ENCODE results near the gene RNF220.
"Not testable (repeated sequence)": the region's sequence is repeated elsewhere in the genome, so short reads cannot be mapped to it uniquely, and the experiment has no call there.

The RNF220 gene

DNA sequence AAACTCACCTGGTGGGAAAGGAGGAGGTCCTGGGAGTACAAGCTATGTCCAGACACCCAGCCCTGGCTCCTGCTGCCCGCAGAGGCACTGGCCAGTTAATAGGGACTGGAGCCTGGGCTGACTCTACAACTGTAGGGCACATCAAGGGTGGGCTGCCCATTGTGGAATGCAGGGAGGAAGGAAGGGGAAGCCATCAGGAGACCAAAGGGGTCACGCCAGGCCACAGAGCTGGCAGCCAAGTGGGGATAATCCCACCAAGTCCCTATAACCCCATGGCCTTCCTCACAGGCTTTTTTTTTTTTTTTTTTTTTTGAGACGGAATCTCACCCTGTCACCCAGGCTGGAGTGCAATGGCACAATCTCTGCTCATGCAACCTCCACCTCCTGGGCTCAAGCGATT is 254.5 kb downstream of the RNF220 start:
- H3K27ac ChIP-seq: no peak overlapping the region; the same call in 1 of the 2 replicates
- TF ChIP-seq, protein P1, sequence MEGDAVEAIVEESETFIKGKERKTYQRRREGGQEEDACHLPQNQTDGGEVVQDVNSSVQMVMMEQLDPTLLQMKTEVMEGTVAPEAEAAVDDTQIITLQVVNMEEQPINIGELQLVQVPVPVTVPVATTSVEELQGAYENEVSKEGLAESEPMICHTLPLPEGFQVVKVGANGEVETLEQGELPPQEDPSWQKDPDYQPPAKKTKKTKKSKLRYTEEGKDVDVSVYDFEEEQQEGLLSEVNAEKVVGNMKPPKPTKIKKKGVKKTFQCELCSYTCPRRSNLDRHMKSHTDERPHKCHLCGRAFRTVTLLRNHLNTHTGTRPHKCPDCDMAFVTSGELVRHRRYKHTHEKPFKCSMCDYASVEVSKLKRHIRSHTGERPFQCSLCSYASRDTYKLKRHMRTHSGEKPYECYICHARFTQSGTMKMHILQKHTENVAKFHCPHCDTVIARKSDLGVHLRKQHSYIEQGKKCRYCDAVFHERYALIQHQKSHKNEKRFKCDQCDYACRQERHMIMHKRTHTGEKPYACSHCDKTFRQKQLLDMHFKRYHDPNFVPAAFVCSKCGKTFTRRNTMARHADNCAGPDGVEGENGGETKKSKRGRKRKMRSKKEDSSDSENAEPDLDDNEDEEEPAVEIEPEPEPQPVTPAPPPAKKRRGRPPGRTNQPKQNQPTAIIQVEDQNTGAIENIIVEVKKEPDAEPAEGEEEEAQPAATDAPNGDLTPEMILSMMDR (conservative IDR thresholded peaks at IDR 0.05): no peak
- TF ChIP-seq ZFX (IDR thresholded peaks at IDR 0.05): no peak

DNA sequence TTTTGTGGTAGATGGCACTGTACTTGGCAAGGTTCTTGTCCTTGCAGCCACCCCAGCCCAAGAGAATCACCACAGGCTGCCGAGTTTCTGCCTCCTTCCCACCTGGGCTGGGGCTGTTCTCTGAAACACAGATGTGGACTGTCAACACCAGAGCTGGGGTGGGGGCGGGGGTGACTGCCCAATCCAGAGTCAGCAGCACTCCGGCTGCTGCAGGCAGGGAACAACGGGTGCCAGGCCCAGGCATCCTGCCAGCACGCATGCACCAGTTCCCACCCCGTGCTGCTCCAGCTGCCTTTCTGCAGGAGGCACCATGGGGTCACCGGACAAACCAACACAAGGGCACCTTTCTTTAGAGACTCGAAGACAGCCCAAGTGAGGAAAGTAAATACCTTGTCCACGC is 255.1 kb downstream of the RNF220 start:
- no peak for TF ChIP-seq ZFX (IDR thresholded peaks at IDR 0.05)
- TF ChIP-seq, protein P1 (conservative IDR thresholded peaks at IDR 0.05): no peak
- H3K27ac ChIP-seq: peak overlapping the region; percentile 11; the same call in 1 of the 2 replicates

DNA sequence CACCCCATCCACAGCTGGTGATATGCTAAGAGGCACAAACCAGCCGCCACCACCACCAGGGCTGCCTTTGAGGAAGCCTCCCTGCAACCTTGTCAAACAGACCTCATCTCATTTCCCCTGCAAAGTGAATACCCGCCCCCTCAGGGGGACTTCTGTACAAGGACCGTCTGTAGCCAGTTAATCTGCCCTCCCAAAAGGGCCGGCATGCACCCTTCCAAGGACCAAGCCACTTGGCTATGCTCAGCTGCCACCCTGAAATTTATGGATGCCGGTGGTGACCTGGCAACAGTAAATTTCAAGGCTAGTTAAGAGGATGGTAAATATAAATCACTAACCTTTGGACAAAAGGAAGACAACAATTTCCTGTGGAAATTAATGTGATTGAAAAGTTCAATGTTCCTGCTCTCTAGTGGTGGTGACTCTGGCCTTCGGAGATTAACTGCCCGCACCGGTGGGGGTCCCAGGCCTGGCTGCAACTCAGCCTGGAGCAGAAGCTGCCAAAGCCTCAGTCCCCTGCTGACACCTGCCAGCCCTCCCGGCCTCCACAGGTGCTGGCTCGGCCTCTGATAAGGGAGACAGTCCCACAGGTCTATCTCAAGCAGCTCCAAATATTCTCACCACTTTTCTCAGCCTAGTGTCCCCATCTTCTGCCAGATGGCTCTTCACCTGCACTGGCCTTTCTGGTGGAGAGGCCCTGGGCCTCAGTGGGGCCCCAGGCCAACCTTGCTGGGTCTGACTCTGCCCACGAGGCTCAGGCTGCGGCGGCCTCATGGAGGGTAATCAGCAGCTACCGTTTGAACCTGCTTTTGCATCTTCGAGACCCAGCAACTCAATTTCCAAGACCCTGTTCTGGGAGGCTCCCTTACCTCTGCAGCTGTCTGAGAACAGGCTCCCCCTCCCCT is 257.0 kb downstream of the RNF220 start:
- TF ChIP-seq ZFX (IDR thresholded peaks at IDR 0.05): no peak
- TF ChIP-seq, protein P1 (conservative IDR thresholded peaks at IDR 0.05): no peak
- no peak overlapping the region for H3K27ac ChIP-seq

DNA sequence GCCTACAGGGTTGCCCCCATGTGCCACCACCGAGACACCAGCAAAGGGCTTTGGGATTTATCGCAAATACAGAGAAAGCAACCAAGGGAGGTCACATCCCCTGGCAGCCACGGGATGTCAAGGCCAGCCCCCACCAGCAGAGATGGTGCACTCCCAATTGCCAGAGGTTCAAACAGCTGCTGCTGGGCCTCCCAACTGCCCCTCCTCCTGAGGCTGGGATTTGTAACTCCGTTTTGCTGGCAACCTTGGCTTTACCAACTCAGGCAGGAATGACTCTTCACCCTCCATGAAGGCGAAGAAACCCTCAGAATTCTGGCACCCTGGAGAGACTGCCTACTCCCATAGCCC is 257.6 kb downstream of the RNF220 start:
- TF ChIP-seq, protein P1 (conservative IDR thresholded peaks at IDR 0.05): no peak
- no peak for TF ChIP-seq ZFX (IDR thresholded peaks at IDR 0.05)
- no peak overlapping the region for H3K27ac ChIP-seq

DNA sequence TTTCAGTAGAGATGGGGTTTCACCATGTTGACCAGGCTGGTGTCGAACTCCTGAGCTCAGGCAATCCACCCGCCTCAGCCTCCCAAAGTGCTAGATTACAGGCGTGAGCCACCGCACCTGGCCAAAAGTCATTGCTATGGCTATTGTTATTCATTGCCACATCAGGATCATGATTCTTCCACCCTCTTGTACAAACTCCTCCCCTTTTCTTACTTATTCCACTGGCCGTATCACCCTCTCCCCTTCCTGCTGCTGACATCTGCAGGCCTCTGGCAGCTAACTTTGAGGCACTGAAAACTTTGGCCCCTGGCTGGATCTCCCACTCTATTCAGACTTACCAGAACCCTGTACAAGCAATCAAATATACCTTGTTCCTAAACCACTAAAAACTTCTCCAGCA is 258.4 kb downstream of the RNF220 start:
- H3K27ac ChIP-seq: no peak overlapping the region
- TF ChIP-seq, protein P1 (conservative IDR thresholded peaks at IDR 0.05): no peak
- TF ChIP-seq ZFX (IDR thresholded peaks at IDR 0.05): no peak

DNA sequence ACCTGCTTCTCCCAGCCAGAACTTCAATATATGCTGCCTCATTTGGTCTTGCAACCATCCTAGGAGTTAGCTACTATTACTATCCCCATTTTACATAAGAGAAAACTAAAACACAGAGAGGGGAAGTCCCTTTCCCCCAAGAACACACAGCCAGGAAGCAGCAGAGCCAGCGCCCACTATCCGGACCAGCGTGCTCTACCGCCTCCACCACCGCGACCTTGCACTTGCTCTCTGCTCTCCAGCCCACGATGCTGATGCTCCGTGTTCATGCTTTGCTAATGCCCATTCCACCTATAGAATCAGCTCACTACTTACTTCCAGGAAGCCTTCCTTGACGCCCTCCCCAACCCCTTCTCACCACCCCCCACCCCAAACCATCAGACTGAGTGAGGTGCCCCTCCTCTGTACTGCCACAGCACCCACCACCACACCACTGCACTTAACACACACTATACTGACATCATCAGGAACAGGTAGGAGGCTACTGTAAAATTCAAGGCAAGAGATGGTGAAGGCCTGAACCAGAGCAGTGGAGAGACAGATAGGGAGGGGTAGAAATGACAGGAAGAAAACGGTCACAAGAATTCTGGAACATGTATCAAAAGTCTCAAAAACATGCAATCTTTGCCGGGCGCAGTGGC is 259.8 kb downstream of the RNF220 start:
- H3K27ac ChIP-seq: no peak overlapping the region
- TF ChIP-seq, protein P1 (conservative IDR thresholded peaks at IDR 0.05): no peak
- TF ChIP-seq ZFX (IDR thresholded peaks at IDR 0.05): no peak

DNA sequence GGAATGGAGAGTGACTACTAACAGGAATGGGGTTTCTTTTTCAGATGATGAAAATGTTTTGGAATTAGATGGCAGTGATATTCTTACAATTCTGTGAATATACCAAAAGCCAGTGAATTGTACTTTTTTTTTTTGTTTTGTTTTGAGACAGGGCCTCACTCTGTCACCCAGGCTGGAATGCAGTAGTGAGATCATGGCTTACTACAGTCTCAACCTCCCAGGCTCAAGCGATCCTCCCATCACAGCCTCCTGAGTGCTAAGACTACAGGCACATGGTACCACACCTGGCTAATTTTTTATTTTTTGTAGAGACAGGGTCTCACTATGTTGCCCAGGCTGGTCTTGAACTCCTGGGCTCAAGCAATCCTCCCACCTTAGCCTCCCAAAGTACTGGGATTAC is 261.7 kb downstream of the RNF220 start:
- H3K27ac ChIP-seq: not testable (repeated sequence)

All from C4-2B (cell line).